HG02973 (cell line): ENCODE results near the gene REN.

Experiments
- ATAC-seq: cut with Tn5 transposase; IDR thresholded peaks from one replicate; pipeline ENCODE4 v1.9.1; 2021; ENCODE audit warnings: moderate library complexity; ENCODE audit not compliant: unreplicated experiment

Gene REN

GRCh38 chr1:204191456-204191855, 25.3 kb upstream of the REN start:
- ATAC-seq = no peak

- no peak for ATAC-seq
Observed at GRCh38 chr1:204190212-204191211, 24.4 kb upstream of the REN start.

DNA sequence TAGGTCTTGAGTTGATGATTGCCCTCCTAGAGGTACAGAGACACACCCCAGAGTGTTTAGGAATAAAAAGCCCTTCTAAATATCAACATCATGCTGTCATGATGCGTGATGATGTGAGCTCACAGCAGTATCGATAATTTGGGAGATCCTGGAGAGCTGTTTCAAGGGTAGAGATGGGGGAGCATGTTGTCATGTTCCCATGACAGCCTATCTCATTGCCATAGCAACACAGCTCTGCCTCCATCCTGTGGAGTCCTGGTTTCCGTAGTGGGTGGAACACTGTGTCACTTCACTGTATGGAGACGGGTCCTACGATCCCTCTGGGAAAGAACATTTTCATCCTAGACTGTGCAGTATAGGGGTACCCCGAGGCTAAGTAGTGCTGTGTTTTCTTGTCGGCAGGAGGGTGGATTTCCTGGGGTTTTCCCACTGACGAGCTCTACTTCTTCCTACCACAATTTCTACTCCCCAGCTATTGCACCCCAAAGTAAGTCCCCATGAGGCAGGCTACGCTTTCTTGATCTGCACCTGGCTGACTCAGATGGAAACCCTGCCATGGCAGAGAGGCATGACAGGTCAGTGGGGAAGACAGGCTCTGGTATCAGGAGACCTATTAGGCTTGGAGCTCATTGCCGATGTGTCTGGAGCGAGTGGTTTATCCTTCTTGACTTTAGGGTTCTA, 23.0 kb upstream of the REN start:
- ATAC-seq = no peak

GRCh38 chr1:204186597-204186996, 20.5 kb upstream of the REN start:
- ATAC-seq = no peak

DNA sequence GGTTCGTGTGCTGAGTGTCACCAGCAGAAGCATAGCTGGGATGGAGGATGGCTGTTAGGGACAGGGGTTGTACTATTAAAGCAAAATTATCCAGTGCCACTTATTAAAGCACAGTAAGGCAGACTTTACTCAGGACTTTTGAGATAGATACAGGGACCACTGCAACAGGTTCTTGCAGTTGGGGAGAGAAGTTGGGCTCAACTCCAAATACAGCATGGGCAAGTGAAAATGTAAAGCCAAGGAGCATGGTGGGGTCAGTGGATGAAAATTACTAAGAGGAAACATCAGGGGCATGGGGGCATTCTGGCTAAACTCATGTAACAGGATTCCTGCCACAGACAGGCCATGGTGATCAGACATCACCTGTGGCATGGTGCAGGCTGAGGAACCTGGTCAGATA, 15.0 kb upstream of the REN start:
- ATAC-seq = no peak

DNA sequence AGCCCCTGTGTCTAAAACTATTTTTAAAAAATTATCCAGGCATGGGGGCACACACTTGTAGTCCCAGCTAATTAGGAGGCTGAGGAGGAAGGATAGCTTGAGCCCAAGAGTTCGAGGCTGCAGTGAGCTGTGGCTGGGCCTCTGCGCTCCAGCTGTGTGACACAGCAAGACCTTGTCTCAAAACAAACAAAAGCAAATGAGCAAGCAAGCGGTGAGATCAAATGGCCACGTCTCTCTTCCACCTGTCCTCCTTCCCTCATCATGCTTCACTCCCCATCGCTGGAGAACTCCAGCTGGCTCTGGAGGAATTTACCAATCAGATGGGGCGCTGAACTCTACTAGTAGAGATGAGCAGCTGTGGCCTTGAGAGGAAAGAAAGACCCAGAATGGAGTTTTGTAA, 14.0 kb upstream of the REN start:
- ATAC-seq = no peak

DNA sequence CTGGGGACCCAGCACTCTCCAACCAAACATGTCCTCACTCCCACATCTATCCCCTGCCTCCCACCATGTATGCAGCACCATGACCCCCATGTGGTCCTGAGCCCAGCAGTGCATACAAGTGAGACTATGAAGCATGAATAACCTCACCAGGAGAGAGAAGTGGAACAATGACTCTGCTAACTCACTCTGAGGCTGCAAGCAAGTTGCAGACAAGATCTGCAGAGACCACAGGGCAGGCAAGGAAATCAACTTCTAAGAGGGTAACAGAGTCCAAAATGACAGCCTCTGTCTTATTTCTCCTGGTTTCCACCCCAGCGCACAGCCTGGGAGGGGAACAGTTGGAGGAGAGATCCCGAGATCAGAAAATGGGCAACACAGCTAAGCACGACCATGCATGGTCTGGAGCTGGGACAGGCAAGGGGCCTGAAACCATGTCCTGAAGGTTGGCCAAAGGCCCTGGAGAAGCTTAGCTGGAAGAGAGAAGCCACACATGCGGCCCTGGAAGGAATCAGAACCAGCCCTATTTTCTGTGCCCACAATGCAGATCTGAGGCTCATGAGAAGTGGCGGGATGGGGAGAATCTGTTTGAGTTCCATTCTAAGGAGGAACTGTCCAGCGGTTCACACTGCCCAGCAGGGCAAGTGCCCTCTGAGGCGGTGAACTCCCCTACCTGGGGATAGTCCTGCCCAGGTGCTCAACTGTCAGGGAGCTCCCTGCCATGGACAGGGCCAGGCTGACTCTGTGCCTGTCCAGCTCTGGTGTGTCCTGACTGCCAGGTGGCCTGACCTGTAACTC, 12.5 kb upstream of the REN start:
- no peak for ATAC-seq

GRCh38 chr1:204177133-204177532, 11.0 kb upstream of the REN start:
- ATAC-seq = no peak

GRCh38 chr1:204176049-204176448, 9.9 kb upstream of the REN start:
- no peak for ATAC-seq

GRCh38 chr1:204174958-204175357, 8.8 kb upstream of the REN start:
- ATAC-seq = no peak

- ATAC-seq = no peak
Observed at GRCh38 chr1:204172404-204173029, 6.4 kb upstream of the REN start.

- ATAC-seq = no peak
Observed at GRCh38 chr1:204171751-204172178, 5.6 kb upstream of the REN start.

DNA sequence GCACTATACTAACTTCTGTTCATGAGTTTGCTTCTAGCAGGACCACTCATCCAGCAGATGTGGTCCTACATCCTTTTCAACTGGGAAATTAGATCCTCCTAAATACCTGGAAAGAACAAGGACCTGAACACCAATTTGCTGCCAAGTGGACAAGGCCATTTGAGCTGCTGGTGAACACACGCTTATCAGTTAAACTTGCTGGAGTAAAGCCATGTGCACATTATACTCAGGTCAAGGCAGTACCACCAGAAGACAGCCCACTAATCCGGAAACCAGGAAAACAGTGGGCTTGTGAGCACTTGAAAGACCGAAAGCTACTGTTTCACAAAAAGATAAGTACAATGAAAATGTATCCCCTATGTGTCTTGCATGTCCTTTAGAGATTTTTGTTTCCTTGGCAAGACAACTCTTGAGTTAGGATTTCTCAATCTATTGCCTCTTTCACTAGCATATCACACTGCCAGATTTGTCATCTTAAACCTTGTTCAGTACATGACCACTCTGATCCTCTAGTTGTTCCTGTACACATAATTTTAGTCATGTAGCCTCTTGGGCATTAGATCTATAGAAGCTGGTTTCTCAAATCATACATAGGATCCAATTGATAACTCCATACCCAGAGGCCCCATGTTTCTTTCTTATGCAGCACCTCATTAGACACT, 4.5 kb upstream of the REN start:
- no peak for ATAC-seq

- ATAC-seq = no peak
Observed at GRCh38 chr1:204169858-204170257, 3.7 kb upstream of the REN start.

- no peak for ATAC-seq
Observed at GRCh38 chr1:204167730-204168129, 1.6 kb upstream of the REN start.

GRCh38 chr1:204162494-204163074, 3.6 kb downstream of the REN start:
- ATAC-seq = no peak

- ATAC-seq = no peak
Observed at GRCh38 chr1:204161609-204162493, 4.3 kb downstream of the REN start.

DNA sequence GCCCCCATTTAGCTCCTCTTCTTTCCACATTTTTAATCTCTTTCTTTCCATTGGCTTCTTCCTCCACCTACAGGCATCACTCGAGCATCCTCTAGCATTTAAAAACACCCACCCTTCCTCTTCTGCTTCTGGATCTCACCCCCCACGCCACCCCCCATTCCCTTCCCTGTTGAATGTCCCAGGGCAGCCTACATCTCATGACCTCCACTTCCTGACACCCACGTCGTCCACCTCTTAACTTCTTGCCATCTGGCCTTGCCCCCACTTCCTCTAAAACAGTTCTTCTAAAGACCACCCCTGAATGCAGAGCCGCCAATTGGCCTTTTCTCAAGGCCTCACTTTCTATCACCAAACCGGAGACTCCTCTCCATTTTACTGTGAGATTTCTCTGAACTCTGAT, 8.2 kb downstream of the REN start:
- no peak for ATAC-seq

GRCh38 chr1:204155881-204156280, 10.3 kb downstream of the REN start:
- ATAC-seq = no peak
